BLaER1 treated with 17β-estradiol and CSF1 and Interleukin-3, amounts not matched to agents 10 nM and 100 nM (cell line): ENCODE data around the gene STK24.

Experiments
- H3K27ac ChIP-seq, 11 experiments: shearing (Covaris generic); formaldehyde crosslinking; 2 replicates each; pipeline ENCODE4 v1.8.1; 2022
- H3K27me3 ChIP-seq, 11 experiments: shearing (Covaris generic); formaldehyde crosslinking; 2 replicates each; pipeline ENCODE4 v1.8.1; 2022
- H3K36me3 ChIP-seq, 11 experiments: shearing (Covaris generic); formaldehyde crosslinking; 2 replicates each; pipeline ENCODE4 v1.8.1; 2022
- H3K4me1 ChIP-seq, 10 experiments: shearing (Covaris generic); formaldehyde crosslinking; 2 replicates each; pipeline ENCODE4 v1.8.1; 2022
- H3K4me2 ChIP-seq, 11 experiments: shearing (Covaris generic); formaldehyde crosslinking; 2 replicates each; pipeline ENCODE4 v1.8.1; 2022
- H3K4me3 ChIP-seq, 10 experiments: shearing (Covaris generic); formaldehyde crosslinking; 2 replicates each; pipeline ENCODE4 v1.8.1; 2022
- H3K9ac ChIP-seq, 11 experiments: shearing (Covaris generic); formaldehyde crosslinking; 2 replicates each; pipeline ENCODE4 v1.8.1; 2022
- H3K9me3 ChIP-seq, 11 experiments: shearing (Covaris generic); formaldehyde crosslinking; replicated peaks in 1 of 11; 2 replicates each; pipeline ENCODE4 v1.8.1; 2022
- H4K20me1 ChIP-seq, 11 experiments: shearing (Covaris generic); formaldehyde crosslinking; 2 replicates each; pipeline ENCODE4 v1.8.1; 2022
- Cebpa-rat ChIP-seq, 11 experiments: shearing (Covaris generic); IDR thresholded peaks; 2 replicates each; pipeline ENCODE4 v1.8.1; 2022

The STK24 gene

DNA sequence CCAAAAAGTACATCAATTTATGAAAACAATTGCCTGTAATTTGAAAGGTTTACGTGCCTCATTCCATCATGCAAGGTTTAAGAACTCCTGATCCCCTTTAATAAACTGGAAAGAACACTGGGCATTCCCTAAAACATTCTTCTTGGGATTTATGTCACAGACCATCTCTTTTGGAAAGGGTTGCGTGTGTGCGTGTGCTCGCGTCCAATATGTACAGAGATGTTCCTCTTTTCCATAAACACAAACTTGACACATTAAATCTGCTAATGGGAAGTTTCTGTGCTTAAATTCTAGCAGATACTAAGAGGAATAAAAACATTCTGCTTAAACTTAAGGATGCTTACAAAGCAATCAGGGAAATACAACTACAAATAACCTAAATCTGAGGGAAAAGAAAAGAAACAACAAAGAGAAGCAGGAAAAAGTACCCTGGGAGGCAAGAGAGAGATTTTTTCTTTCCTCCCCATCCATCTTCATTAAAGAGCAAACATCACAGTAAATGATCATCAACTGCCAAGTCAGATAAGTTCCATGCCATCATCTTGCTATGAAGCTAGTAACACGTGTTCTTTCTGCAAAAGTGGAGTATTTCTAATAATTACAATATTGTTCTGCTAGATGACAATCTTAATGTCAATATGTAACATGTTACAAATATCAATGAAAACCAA lies 83.7 kb downstream of the STK24 start:
- Histone ChIP-seq H4K20me1 (peaks cover 96 to 100% (median 99%) of the 10 kb centered on the region in 11 experiments), H3K4me3 (no peak overlapping the region), H3K4me2 (peak overlapping the region in 4 of 11 experiments; percentile 3 to 41 (median 26); a peak in 4 of 22 replicates), H3K27ac (no peak overlapping the region), H3K36me3 (peaks cover 9 to 68% (median 39%) of the 10 kb centered on the region in 11 experiments; a peak in 21 of 22 replicates), H3K9me3 (no peaks in the 10 kb centered on the region), H3K9ac (no peak overlapping the region), H3K27me3 (no peaks in the 10 kb centered on the region), H3K4me1 (peaks cover 62 to 79% (median 69%) of the 10 kb centered on the region in 10 experiments)
- no peak for TF ChIP-seq Cebpa-rat (IDR thresholded peaks at IDR 0.05)

DNA sequence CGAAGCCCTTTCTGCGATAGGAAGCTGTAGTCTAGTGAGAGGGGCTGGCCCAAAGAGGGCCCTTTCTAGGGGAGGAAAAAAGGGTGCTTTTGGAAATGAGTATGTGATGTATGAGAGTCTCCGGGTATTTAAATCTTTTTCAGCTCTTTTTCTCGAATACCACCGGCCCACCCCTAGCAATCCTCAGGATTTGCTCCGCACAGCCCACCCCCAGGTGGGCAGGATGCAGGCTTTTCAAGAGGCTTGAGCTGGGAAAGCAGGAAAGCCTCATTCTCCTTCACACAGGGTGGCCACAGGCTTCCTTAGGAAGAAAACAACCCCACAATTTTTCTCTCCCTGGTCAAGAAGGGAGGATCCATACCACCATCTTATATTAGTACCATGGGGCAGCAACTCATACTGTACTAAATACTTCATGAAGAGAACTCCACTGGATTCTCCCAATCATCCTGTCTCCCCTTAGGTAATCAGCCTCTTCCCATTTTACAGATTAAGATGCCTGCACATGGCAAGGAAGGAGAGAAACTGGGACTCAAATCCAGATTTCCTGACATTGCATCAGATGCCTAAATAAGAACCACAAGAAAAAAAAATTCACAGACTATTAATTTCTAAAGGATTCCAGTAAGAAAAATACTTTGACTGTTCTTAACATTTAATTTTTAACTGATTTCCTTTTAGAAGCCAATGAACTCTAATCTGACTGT lies 84.4 kb downstream of the STK24 start:
- Histone ChIP-seq H3K27ac (no peak overlapping the region), H3K4me1 (peaks cover 65 to 79% (median 69%) of the 10 kb centered on the region in 10 experiments), H3K4me3 (no peak overlapping the region), H3K9me3 (no peaks in the 10 kb centered on the region), H3K9ac (no peak overlapping the region), H4K20me1 (peaks cover 96 to 100% (median 99%) of the 10 kb centered on the region in 11 experiments), H3K4me2 (peak overlapping the region in 7 of 11 experiments; percentile 3 to 41 (median 25); a peak in 9 of 22 replicates), H3K27me3 (no peaks in the 10 kb centered on the region), H3K36me3 (peaks cover 5 to 61% (median 39%) of the 10 kb centered on the region in 11 experiments; a peak in 20 of 22 replicates)
- no peak for TF ChIP-seq Cebpa-rat (IDR thresholded peaks at IDR 0.05)

DNA sequence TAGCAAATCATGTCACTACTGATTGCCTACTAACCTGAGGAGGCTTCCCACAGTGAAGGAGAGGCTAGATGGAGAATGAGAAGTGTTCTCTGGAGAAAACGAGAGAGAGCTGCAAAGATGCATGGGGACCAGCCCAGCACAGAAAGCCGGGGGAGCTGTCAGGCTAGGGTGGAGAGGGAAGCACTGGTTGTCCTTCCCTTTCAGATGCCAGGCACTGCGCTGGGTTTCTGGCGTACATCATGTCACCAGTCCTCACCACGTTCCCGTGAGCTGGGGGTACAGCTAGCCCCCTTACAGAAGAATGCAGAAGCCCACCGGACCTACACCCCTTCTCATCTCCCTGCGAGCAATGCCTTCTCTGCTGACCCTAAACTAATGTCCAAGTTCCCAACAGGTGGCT lies 86.0 kb downstream of the STK24 start:
- H3K27me3 ChIP-seq = no peaks in the 10 kb centered on the region
- H3K36me3 ChIP-seq = peaks cover 5 to 59% (median 38%) of the 10 kb centered on the region in 11 experiments; a peak in 20 of 22 replicates
- no peak for TF ChIP-seq Cebpa-rat (IDR thresholded peaks at IDR 0.05)
- H3K9me3 ChIP-seq = no peaks in the 10 kb centered on the region
- H3K4me1 ChIP-seq = peaks cover 53 to 77% (median 64%) of the 10 kb centered on the region in 10 experiments
- no peak overlapping the region for H3K4me3 ChIP-seq
- no peak overlapping the region for H3K9ac ChIP-seq
- no peak overlapping the region for H3K27ac ChIP-seq
- H3K4me2 ChIP-seq = peak overlapping the region in 6 of 11 experiments; percentile 1 to 34 (median 14); a peak in 7 of 22 replicates
- peaks cover 96 to 100% (median 99%) of the 10 kb centered on the region in 11 experiments for H4K20me1 ChIP-seq

DNA sequence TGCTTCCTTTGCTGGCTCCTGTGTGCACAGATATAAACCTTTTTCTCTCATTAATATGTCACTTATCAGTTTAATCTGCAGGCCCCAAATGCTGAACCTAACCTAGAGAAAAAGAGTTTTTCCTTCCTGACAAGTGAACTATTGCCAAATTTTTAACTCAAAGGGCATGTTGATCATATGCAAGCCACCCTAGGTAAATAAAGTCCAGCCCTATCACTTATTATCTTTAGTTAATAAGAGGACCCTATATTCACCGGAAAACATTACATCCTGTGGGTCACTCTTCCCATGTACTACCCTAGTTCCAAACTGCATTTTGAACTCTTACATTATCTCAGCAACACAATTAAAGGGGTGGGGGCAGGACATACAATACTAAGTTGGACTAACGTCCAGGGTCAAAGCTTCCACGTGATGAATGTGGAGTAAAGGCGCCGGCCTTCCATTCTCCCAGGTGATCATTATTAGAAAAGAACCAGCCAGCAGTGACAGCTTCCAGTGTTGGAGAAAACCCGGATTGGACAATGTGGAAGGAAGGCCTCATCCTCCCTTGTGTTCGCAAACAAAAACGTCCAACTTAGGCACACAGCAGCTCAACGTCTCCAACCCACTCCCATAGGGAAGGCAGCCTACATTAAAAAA lies 86.6 kb downstream of the STK24 start:
- H4K20me1 ChIP-seq = peaks cover 96 to 100% (median 99%) of the 10 kb centered on the region in 11 experiments
- no peak overlapping the region for H3K9ac ChIP-seq
- H3K27ac ChIP-seq = no peak overlapping the region
- no peaks in the 10 kb centered on the region for H3K9me3 ChIP-seq
- H3K36me3 ChIP-seq = peaks cover 5 to 54% (median 36%) of the 10 kb centered on the region in 11 experiments; a peak in 20 of 22 replicates
- H3K4me3 ChIP-seq = no peak overlapping the region
- peaks cover 55 to 78% (median 67%) of the 10 kb centered on the region in 10 experiments for H3K4me1 ChIP-seq
- H3K4me2 ChIP-seq = peak overlapping the region in 3 of 11 experiments; percentile 13 to 25 (median 17); a peak in 5 of 22 replicates
- H3K27me3 ChIP-seq = no peaks in the 10 kb centered on the region
- no peak for TF ChIP-seq Cebpa-rat (IDR thresholded peaks at IDR 0.05)

DNA sequence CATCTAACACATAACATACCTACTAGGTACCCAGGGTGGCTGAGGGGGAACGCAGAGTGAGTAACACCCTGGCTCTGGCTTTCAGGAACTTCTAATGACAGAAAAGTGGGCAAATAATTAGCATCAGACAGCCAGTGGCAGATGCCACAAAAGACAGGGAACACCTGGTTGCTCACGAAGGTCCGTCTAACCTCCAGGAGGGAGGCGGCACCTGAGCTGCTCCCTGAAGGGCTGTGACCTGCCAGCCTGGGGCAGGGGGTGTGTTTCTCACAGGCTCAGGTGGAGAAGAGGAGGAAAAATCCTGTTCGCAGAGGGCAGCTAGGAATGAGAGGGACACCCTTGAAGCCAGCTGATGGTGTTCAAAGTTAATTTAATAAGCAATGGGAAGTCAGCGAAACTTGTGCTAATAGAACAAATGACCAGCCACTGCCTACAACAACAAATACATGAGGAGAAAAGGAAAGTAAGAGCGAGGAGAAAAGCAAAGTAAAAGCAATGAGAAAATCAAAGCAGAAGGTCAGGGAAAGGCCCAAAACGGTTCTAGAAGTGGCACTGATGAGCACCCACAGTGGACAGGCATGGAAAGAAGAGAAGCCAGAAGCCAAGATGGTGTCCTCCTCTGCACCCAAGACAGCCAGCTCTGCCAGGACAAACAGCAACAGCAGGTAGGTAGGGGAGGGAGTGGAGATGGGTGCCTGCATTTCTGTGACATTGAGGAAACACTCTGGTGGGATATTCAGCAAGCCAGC lies 87.3 kb downstream of the STK24 start:
- H3K4me3 ChIP-seq = no peak overlapping the region
- no peaks in the 10 kb centered on the region for H3K27me3 ChIP-seq
- H3K27ac ChIP-seq = no peak overlapping the region
- peaks cover 62 to 81% (median 74%) of the 10 kb centered on the region in 10 experiments for H3K4me1 ChIP-seq
- peak overlapping the region in 3 of 11 experiments; percentile 17 to 29 (median 21); a peak in 4 of 22 replicates for H3K4me2 ChIP-seq
- peaks cover 96 to 100% (median 99%) of the 10 kb centered on the region in 11 experiments for H4K20me1 ChIP-seq
- peaks cover 5 to 48% (median 31%) of the 10 kb centered on the region in 11 experiments; a peak in 20 of 22 replicates for H3K36me3 ChIP-seq
- no peaks in the 10 kb centered on the region for H3K9me3 ChIP-seq
- no peak for TF ChIP-seq Cebpa-rat (IDR thresholded peaks at IDR 0.05)
- H3K9ac ChIP-seq = no peak overlapping the region

DNA sequence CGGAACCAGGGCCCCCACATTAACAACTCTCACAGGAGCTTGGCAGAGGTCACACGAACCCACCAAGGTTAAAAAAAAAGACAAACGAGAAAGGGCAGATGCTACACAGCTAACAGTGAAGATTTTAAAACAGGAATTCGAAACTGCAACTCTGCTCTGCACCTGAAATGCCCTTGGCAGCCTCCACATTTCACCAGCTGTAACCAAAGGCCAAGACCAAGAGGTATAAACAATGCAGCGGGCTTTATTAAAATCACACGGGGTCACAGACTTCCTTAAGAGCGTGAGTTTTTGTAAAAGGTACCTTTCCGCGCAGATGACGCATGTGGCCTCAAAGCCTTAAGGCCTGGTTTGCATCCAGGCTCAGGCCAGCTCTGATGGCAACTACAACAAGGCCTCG lies 88.2 kb downstream of the STK24 start:
- H3K9me3 ChIP-seq = no peaks in the 10 kb centered on the region
- peak overlapping the region in 3 of 11 experiments; percentile 4 to 29 (median 21); a peak in 7 of 22 replicates for H3K4me2 ChIP-seq
- no peak for TF ChIP-seq Cebpa-rat (IDR thresholded peaks at IDR 0.05)
- peaks cover 71 to 89% (median 83%) of the 10 kb centered on the region in 10 experiments for H3K4me1 ChIP-seq
- H3K27ac ChIP-seq = no peak overlapping the region
- peaks cover 97 to 100% (median 100%) of the 10 kb centered on the region in 11 experiments for H4K20me1 ChIP-seq
- H3K9ac ChIP-seq = no peak overlapping the region
- no peak overlapping the region for H3K4me3 ChIP-seq
- H3K36me3 ChIP-seq = peaks cover 5 to 44% (median 29%) of the 10 kb centered on the region in 11 experiments; a peak in 18 of 22 replicates
- no peaks in the 10 kb centered on the region for H3K27me3 ChIP-seq

DNA sequence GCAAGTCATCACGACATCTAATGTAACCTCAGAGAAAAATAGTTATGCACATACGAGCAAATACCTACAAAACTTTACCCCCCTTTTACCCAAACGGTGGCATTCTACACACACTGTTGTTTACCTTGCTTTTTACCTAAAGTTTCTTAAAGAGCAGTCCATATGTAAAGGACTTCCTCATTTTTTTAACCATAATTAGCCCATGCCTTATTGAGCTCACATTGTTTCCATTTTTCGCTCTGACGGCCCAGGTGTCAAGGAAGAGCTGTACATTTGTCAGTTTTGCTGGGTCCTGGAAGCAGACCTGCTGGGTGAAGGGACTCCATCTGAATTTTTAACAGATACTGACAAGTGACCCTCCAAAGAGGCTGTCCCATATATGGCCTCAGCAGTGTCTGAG lies 89.4 kb downstream of the STK24 start:
- H3K9me3 ChIP-seq = no peaks in the 10 kb centered on the region
- H4K20me1 ChIP-seq = peaks cover 97 to 100% (median 100%) of the 10 kb centered on the region in 11 experiments
- no peak overlapping the region for H3K9ac ChIP-seq
- peaks cover 81 to 93% (median 88%) of the 10 kb centered on the region in 10 experiments for H3K4me1 ChIP-seq
- no peak for TF ChIP-seq Cebpa-rat (IDR thresholded peaks at IDR 0.05)
- peaks cover 5 to 44% (median 28%) of the 10 kb centered on the region in 11 experiments; a peak in 18 of 22 replicates for H3K36me3 ChIP-seq
- peak overlapping the region in 10 of 11 experiments; percentile 8 to 43 (median 32); a peak in 17 of 22 replicates for H3K4me2 ChIP-seq
- H3K27ac ChIP-seq = no peak overlapping the region
- H3K27me3 ChIP-seq = no peaks in the 10 kb centered on the region
- H3K4me3 ChIP-seq = no peak overlapping the region

DNA sequence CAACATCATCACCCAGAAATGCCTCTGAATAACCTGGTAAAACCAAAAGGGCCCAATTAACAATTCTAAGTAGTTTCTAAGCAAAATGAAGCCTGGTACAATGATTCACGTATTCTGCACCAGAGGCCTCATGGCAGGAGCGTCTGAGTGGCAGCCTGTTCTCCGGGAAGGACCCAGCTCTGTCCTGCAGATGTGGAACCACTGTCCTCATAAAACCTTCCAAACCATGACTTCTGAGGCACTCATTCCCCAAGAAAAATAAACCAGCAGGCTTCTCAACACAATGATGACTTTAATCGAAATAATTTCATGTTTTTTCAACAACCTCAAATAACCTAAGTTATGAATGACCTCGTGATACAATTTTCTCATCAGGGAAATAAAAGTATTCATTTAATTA lies 89.9 kb downstream of the STK24 start:
- H3K4me3 ChIP-seq = no peak overlapping the region
- peaks cover 5 to 46% (median 28%) of the 10 kb centered on the region in 11 experiments; a peak in 20 of 22 replicates for H3K36me3 ChIP-seq
- no peaks in the 10 kb centered on the region for H3K27me3 ChIP-seq
- no peak for TF ChIP-seq Cebpa-rat (IDR thresholded peaks at IDR 0.05)
- H4K20me1 ChIP-seq = peaks cover 97 to 100% (median 100%) of the 10 kb centered on the region in 11 experiments
- peak overlapping the region in 4 of 11 experiments; percentile 86 to 91 (median 86); a peak in 8 of 22 replicates for H3K4me2 ChIP-seq
- no peak overlapping the region for H3K9ac ChIP-seq
- H3K27ac ChIP-seq = no peak overlapping the region
- H3K4me1 ChIP-seq = peaks cover 80 to 93% (median 87%) of the 10 kb centered on the region in 10 experiments
- no peaks in the 10 kb centered on the region for H3K9me3 ChIP-seq
